Fibroblast of peridontal ligament (primary cell): ENCODE data around the gene TGFBRAP1.
"Not testable (repeated sequence)": the region's sequence is repeated elsewhere in the genome, so short reads cannot be mapped to it uniquely, and the experiment has no call there.

ENCODE experiments used
- DNase-seq: peaks from one replicate; pipeline ENCODE4 v3.0.0-alpha.2; 2010; ENCODE audit errors: extremely low read depth

Gene TGFBRAP1

GRCh38 chr2:105274046-105274445 is 55.5 kb downstream of the TGFBRAP1 start:
- DNase-seq, result peak; percentile 29

- no peak for DNase-seq
Measured at GRCh38 chr2:105272176-105272575, 57.4 kb downstream of the TGFBRAP1 start.

GRCh38 chr2:105271393-105272045 is 58.0 kb downstream of the TGFBRAP1 start:
- DNase-seq, result no peak

GRCh38 chr2:105269426-105269825 is 60.1 kb downstream of the TGFBRAP1 start:
- DNase-seq, result no peak

- DNase-seq, result no peak
Measured at GRCh38 chr2:105262651-105263091, 66.9 kb downstream of the TGFBRAP1 start.

- DNase-seq, result peak; percentile 97
Measured at GRCh38 chr2:105261061-105261460, 68.5 kb downstream of the TGFBRAP1 start.

GRCh38 chr2:105258835-105259350 is 70.6 kb downstream of the TGFBRAP1 start:
- peak; percentile 34 for DNase-seq

- peak; percentile 20 for DNase-seq
Measured at GRCh38 chr2:105257981-105258380, 71.6 kb downstream of the TGFBRAP1 start.

GRCh38 chr2:105256431-105257047 is 73.0 kb downstream of the TGFBRAP1 start:
- no peak for DNase-seq

GRCh38 chr2:105255979-105256378 is 73.6 kb downstream of the TGFBRAP1 start:
- no peak for DNase-seq

GRCh38 chr2:105254531-105255210 is 74.9 kb downstream of the TGFBRAP1 start:
- no peak for DNase-seq

- DNase-seq, result no peak
Measured at GRCh38 chr2:105252271-105252670, 77.3 kb downstream of the TGFBRAP1 start.

- not testable (repeated sequence) for DNase-seq
Measured at GRCh38 chr2:105251016-105251648, 78.4 kb downstream of the TGFBRAP1 start.

GRCh38 chr2:105249891-105250290 is 79.6 kb downstream of the TGFBRAP1 start:
- no peak for DNase-seq

- DNase-seq, result no peak
Measured at GRCh38 chr2:105249181-105249580, 80.4 kb downstream of the TGFBRAP1 start.

GRCh38 chr2:105248316-105249070 is 81.0 kb downstream of the TGFBRAP1 start:
- peak; percentile 45 for DNase-seq

- no peak for DNase-seq
Measured at GRCh38 chr2:105244451-105244850, 85.1 kb downstream of the TGFBRAP1 start.

GRCh38 chr2:105243961-105244360 is 85.6 kb downstream of the TGFBRAP1 start:
- no peak for DNase-seq

GRCh38 chr2:105242286-105242993 is 87.1 kb downstream of the TGFBRAP1 start:
- DNase-seq, result no peak

- DNase-seq, result no peak
Measured at GRCh38 chr2:105241443-105241842, 88.1 kb downstream of the TGFBRAP1 start, which contains the start of gene GPR45. Gene GPR45, plus strand, starts transcription at chr2:105241743. Its CDS starts 116 bp downstream, at chr2:105241859.

- peak; percentile 87 for DNase-seq
Measured at GRCh38 chr2:105239924-105240323, 89.6 kb downstream of the TGFBRAP1 start.
